ENCODE data around the gene RSRC1. TPM values are rescaled to one million over a fixed set of nuclear protein-coding genes. Genes with fewer than 3 reads are reported as not detected.

RSRC1 gene
- total and polyA plus RNA-seq, 2 of the 13 experiments (the other 11 are each of a cell fraction or from before 2014, with no cell fraction given): 4.9 to 63.0 TPM

- TF ChIP-seq MAF1 (CRISPR knock-in tag; IDR thresholded peaks at IDR 0.05; ENCODE audit: borderline replicate concordance): peak; percentile 91; the same call in 1 of the 2 replicates
- TF ChIP-seq ZNF878 (CRISPR knock-in tag; IDR thresholded peaks at IDR 0.05): 0 out of 2 replicates have a peak, but pooled peaks have one; percentile 54
- TF ChIP-seq AGO1 (IDR thresholded peaks at IDR 0.05; ENCODE audit: low read depth, low read length, poor library complexity, severe bottlenecking): no peak
- 0 out of 2 replicates have a peak, but pooled peaks have one; percentile 24 for TF ChIP-seq HNF4G (IDR thresholded peaks at IDR 0.05; ENCODE audit: borderline replicate concordance, low read depth, low read length)
- no peak for TF ChIP-seq HNF4G (CRISPR knock-in tag; IDR thresholded peaks at IDR 0.05; ENCODE audit: borderline replicate concordance, low read depth)
- peak; percentile 99 for TF ChIP-seq ZNF501 (CRISPR knock-in tag; IDR thresholded peaks at IDR 0.05)
- no peak for TF ChIP-seq SNRNP70 (IDR thresholded peaks at IDR 0.05; ENCODE audit: low read depth, low read length)
- TF ChIP-seq SPEN (CRISPR knock-in tag; IDR thresholded peaks at IDR 0.05; ENCODE audit: low read depth): peak; percentile 87
- TF ChIP-seq ZNF362 (CRISPR knock-in tag; IDR thresholded peaks at IDR 0.05; ENCODE audit: borderline replicate concordance): peak; percentile 48; the same call in 1 of the 2 replicates
- peak; percentile 97; the same call in 1 of the 2 replicates for TF ChIP-seq ZNF749 (CRISPR knock-in tag; IDR thresholded peaks at IDR 0.05; ENCODE audit: borderline replicate concordance)
- TF ChIP-seq KLF12 (CRISPR knock-in tag; IDR thresholded peaks at IDR 0.05; ENCODE audit: borderline replicate concordance): 0 out of 2 replicates have a peak, but pooled peaks have one; percentile 68
- TF ChIP-seq ZNF790 (CRISPR knock-in tag; IDR thresholded peaks at IDR 0.05; ENCODE audit: borderline replicate concordance): peak; percentile 88; the same call in 1 of the 2 replicates
- peak; percentile 97 for TF ChIP-seq ZNF451 (CRISPR knock-in tag; IDR thresholded peaks at IDR 0.05)
- TF ChIP-seq ZNF337 (CRISPR knock-in tag; IDR thresholded peaks at IDR 0.05; ENCODE audit: borderline replicate concordance, low read depth): peak; percentile 95; the same call in 1 of the 2 replicates
- peak; percentile 99 for TF ChIP-seq ZNF607 (CRISPR knock-in tag; IDR thresholded peaks at IDR 0.05; ENCODE audit: borderline replicate concordance)
- TF ChIP-seq SNAPC4 (CRISPR knock-in tag; IDR thresholded peaks at IDR 0.05): peak; percentile 85
- no peak; the same call in 1 of the 2 replicates for TF ChIP-seq RARA (CRISPR knock-in tag; IDR thresholded peaks at IDR 0.05)
- no peak for TF ChIP-seq PRDM4 (CRISPR knock-in tag; IDR thresholded peaks at IDR 0.05; ENCODE audit: borderline replicate concordance)
- no peak; the same call in 1 of the 2 replicates for TF ChIP-seq ZNF780A (CRISPR knock-in tag; IDR thresholded peaks at IDR 0.05)
- peak; percentile 97 for TF ChIP-seq ZNF230 (CRISPR knock-in tag; IDR thresholded peaks at IDR 0.05)
These were observed 12.1 kb upstream of the RSRC1 start (continued) for GRCh38 chr3:158097593-158098308.

Data from HepG2 (cell line).